HG02571 (cell line): ENCODE results near the gene SPOP.
"Not testable (repeated sequence)": the region's sequence is repeated elsewhere in the genome, so short reads cannot be mapped to it uniquely, and the experiment has no call there.

ENCODE experiments used
- ATAC-seq: cut with Tn5 transposase; IDR thresholded peaks from one replicate; pipeline ENCODE4 v1.9.1; 2021; ENCODE audit warnings: mild to moderate bottlenecking, moderate library complexity; ENCODE audit not compliant: unreplicated experiment

Gene SPOP

DNA sequence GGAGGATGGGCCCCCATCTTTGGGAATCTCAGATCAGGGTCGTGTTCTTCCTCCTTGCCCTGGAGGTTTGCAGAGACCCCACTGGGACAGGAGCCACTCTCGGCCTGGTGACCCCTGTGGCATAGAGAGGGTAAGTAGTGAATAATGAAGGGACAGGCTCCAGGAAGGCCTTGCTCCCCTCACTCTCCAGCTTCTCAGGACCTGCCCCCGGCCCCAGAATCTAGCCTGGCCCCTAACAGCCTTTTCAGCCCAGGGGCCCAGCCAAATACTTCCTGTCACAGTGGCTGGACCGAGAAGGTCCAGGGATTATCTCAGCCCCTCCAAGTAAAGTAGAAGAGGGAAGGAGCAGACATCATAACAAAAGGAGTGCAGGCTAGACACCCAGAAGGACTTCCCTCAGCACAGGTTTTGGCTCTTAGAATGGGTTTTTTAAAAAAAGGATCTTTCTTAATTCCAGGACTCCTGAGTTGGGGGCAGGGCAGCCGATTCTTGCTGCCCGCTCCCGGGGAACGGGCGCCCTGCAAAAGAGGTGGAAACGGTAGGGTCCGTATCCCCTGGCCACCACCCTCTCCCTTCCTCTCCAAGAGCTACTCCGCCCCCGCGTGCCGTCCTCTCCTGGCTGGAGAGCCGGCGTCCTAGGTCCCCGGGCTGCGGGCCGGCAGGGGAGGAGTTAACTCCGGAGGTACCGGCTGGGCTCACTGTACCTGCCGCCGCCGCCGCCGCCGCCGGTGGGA lies 102.8 kb downstream of the SPOP start:
- no peak for ATAC-seq

GRCh38 chr17:49574323-49574781 lies 103.5 kb downstream of the SPOP start:
- no peak for ATAC-seq

GRCh38 chr17:49573510-49574322 lies 104.2 kb downstream of the SPOP start:
- no peak for ATAC-seq

DNA sequence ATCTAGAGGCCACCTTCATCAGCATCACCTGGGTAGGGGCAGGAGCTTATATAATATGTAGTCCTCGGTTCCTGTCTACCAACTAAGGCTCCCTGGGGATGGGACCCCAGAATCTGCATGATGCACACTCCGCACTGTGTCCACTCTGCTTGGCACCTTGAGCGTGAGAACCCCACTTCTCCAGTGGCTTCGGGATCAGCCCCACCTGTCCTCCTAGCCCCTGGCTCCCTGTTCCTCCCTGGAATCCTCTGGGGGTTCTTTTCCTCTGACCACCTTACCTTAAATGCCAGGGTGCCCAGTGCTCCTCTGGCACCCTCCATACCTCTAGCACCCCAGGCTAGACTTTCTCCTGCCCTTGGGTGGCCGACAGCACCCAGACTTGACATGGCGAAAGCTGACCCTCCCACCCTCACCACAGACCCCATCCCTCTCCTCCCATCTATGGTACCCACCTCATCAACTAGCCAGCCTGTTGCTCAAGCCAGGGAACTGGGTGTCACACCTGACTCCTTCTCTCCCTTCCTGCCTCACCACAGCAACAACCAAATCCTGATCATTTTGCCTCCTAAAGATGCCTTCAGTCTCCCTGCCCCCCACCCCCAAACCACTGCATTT lies 105.0 kb downstream of the SPOP start:
- ATAC-seq, result no peak

GRCh38 chr17:49572226-49572625 lies 105.7 kb downstream of the SPOP start:
- ATAC-seq, result no peak

GRCh38 chr17:49571764-49572163 lies 106.1 kb downstream of the SPOP start:
- no peak for ATAC-seq

DNA sequence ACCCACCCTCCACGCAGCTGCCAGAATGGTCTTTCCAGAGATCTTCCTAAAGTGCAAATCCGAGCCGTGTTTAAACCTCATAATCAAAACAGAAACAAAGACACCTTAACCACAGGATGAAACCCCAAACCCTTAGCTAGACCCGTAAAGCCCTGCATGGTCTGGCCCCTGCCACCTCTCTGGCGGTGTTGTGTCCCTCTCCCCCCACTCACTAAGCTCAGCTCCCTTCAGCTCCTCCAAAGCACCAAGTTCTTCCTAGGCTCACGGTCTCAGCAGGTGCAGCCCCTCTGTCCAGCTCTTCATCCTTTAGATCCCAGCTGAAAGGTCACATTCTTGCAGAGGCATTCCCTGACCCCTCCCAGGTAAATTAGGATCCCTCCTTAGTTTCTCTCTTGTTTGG lies 106.6 kb downstream of the SPOP start:
- no peak for ATAC-seq

GRCh38 chr17:49570540-49571242 lies 107.2 kb downstream of the SPOP start:
- no peak for ATAC-seq

DNA sequence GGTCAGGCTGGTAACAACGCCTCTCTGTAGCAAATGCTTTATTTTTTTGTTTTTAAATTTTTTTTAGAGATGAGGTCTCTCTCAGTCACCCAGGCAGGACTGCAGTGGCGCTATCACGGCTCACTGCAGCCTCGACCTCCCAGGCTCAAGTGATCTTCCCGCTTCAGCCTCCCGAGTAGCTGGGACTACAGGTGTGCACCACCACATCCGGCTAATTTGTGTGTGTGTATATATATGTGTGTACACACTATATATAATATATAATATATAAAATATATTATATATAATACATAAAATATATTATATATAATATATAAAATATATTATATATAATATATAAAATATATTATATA lies 109.2 kb downstream of the SPOP start:
- ATAC-seq, result not testable (repeated sequence)

- ATAC-seq, result no peak
Observed at GRCh38 chr17:49567871-49568694, 109.8 kb downstream of the SPOP start.

DNA sequence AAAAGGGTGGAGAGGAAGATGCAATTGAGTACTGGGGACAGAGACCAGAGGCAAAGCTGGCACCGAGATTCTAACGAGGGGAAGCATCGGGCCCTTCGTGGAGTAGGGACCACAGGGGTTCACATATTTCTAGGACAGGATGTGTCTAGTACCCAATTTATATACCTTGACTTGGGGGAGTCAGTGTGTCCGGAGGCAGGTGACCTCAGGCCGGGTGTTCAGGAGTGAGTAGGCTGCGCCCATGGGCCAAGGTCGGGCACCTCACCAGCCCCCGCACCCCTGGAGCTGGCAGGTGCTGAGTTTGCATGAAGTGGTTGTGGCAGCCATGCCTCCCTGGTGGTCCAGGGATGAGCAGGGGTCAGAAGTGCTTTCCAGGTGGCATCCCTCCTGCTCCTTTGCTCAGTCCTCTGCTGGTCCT lies 110.8 kb downstream of the SPOP start:
- no peak for ATAC-seq

DNA sequence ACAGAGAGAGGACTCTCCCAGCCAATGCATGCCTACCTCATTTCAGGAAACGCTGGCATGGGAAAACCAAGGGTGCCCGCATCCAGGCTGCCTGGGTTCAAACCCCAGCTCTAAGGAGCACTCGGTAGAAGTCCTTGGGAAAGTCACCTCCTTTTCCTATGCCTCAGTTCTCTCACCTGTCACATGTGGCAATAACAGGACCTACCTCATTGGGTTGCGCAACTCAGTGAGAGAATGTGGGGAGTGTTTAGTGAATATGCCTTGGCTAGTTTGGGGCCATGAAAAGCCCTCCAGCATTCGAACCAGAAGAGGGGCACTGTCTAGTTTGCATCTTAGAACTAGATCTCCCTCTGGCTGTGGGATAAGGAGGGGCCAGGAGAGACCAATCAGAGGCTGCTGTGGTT lies 111.2 kb downstream of the SPOP start:
- no peak for ATAC-seq

DNA sequence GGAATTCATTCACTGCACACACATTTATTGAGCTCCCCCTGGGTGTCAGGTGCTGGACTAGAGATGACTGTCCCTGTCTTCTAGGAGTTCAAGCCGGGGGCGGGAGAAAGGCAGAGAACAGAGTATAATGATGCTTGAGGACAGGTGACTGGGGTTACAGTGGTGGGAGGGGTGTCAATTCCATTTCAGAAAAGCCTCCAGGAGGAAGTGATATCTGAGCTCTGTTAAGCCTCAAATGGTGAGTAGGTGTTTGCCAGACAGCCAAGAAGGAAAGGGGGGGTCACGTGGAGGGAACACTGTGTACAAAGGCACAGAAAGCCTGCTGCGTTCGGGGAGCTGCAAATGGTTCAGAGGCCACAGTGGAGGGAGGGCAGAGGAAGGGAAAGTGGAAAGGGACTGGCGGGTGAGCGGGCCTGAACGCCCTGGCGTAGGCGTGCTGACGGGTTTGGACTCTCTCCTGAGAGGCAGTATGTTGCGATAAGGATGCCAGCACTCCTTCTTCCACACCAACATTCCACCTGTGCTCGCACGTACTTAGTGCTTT lies 111.9 kb downstream of the SPOP start:
- ATAC-seq, result no peak

- ATAC-seq, result no peak
Observed at GRCh38 chr17:49564638-49565037, 113.3 kb downstream of the SPOP start.

- ATAC-seq, result no peak
Observed at GRCh38 chr17:49557312-49558024, 120.4 kb downstream of the SPOP start.

- ATAC-seq, result no peak
Observed at GRCh38 chr17:49556223-49556943, 121.5 kb downstream of the SPOP start.

DNA sequence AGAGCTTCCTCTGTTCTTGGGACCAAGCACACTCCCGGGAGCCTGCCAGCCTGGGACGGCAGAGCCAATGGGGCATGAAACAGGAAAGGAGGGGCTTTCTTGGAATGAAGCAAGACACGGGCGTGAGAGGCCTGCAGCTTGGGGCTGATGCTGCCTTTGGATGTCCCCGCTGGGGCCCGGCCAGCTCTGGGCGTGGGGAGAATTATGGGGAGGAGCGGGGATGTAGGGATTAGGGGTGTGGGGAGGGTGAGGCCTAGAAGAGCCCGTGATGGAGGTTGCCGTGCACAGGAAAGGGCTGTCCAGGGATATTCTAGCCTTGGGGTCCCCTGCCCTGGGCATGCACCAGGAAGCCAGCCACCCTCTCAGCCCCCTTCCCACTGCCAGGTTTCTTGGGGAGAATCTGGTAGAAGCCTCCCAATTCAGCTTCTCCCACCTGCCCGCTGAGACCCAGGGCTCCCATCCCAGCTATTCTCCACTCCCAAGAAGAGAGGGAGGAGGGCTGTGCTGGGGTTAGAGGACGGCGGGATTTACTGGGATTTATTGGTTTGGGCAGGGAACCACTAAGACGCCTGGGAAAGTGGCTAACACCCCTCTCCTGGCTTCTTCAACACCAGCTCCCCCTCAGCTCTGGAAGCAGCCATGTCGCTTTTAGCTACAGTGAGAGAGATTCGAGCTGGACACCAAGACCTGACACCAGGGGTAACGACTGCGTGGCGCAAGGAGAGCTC lies 122.2 kb downstream of the SPOP start:
- ATAC-seq, result no peak
